GM21515 (cell line): Measurements from ENCODE around the gene AKNAD1.

ENCODE experiments used
- ATAC-seq: cut with Tn5 transposase; IDR thresholded peaks from one replicate; pipeline ENCODE4 v1.9.1; 2021; ENCODE audit not compliant: unreplicated experiment

AKNAD1 gene

GRCh38 chr1:108865316-108865910 lies 8.5 kb upstream of the AKNAD1 start:
- no peak for ATAC-seq

- ATAC-seq: no peak
Measured at GRCh38 chr1:108863984-108864383, 7.1 kb upstream of the AKNAD1 start.

GRCh38 chr1:108862698-108863477 lies 6.0 kb upstream of the AKNAD1 start:
- no peak for ATAC-seq

GRCh38 chr1:108862017-108862610 lies 5.2 kb upstream of the AKNAD1 start:
- no peak for ATAC-seq

GRCh38 chr1:108861566-108861965 lies 4.7 kb upstream of the AKNAD1 start:
- ATAC-seq: no peak

GRCh38 chr1:108860190-108860907 lies 3.5 kb upstream of the AKNAD1 start:
- ATAC-seq: no peak

- ATAC-seq: no peak
Measured at GRCh38 chr1:108858230-108858950, 1.5 kb upstream of the AKNAD1 start.

GRCh38 chr1:108854221-108855019 lies 2.5 kb downstream of the AKNAD1 start:
- ATAC-seq: no peak

- no peak for ATAC-seq
Measured at GRCh38 chr1:108852221-108852975, 4.5 kb downstream of the AKNAD1 start.

GRCh38 chr1:108851567-108851966 lies 5.3 kb downstream of the AKNAD1 start:
- ATAC-seq: no peak

GRCh38 chr1:108850929-108851328 lies 6.0 kb downstream of the AKNAD1 start:
- ATAC-seq: no peak

GRCh38 chr1:108848806-108849205 lies 8.1 kb downstream of the AKNAD1 start:
- no peak for ATAC-seq

GRCh38 chr1:108847494-108847893 lies 9.4 kb downstream of the AKNAD1 start:
- no peak for ATAC-seq

- ATAC-seq: no peak
Measured at GRCh38 chr1:108845991-108846390, 10.9 kb downstream of the AKNAD1 start.

GRCh38 chr1:108845446-108845845 lies 11.4 kb downstream of the AKNAD1 start:
- ATAC-seq: no peak

- no peak for ATAC-seq
Measured at GRCh38 chr1:108843390-108844137, 13.3 kb downstream of the AKNAD1 start.

- ATAC-seq: no peak
Measured at GRCh38 chr1:108842525-108843181, 14.2 kb downstream of the AKNAD1 start.

GRCh38 chr1:108841703-108842102 lies 15.2 kb downstream of the AKNAD1 start:
- no peak for ATAC-seq
